CD4-positive, CD25-positive, alpha-beta regulatory T cell (primary cell): Measurements from ENCODE around the gene SERPINB10. TPM values are rescaled to one million over a fixed set of nuclear protein-coding genes. Genes with fewer than 3 reads are reported as not detected.

ENCODE experiments used
- ATAC-seq, 2 donors: fragments of 150-1000 bp; cut with Tn5 transposase; one replicate each; pipeline ENCODE4 v1.10.0; 2021; ENCODE audit warnings: low read depth in 2 of 2, moderate number of reproducible peaks in 2 of 2, moderate library complexity in 1 of 2
- DNase-seq, 3 donors: peaks; one replicate each; pipeline versions ENCODE4 v3.0.0 to v3.0.0-alpha.2; 2012 to 2022; ENCODE audit warnings: mixed read lengths in 1 of 3
- H3K27ac ChIP-seq: one replicate; pipeline ENCODE4 v1.7.0; 2013; ENCODE audit warnings: mild to moderate bottlenecking, low read length; ENCODE audit not compliant: insufficient read depth, poor library complexity, severe bottlenecking
- H3K27me3 ChIP-seq: one replicate; pipeline ENCODE4 v1.7.0; 2013; ENCODE audit warnings: low read length; ENCODE audit not compliant: control insufficient read depth, insufficient read depth
- H3K36me3 ChIP-seq: one replicate; pipeline ENCODE4 v1.7.0; 2013; ENCODE audit warnings: mild to moderate bottlenecking, low read length, moderate library complexity; ENCODE audit not compliant: control insufficient read depth, insufficient read depth
- H3K4me1 ChIP-seq: 2 replicates; pipeline ENCODE4 v1.7.0; 2013; ENCODE audit warnings: mild to moderate bottlenecking, low read length; ENCODE audit not compliant: insufficient read depth, control insufficient read depth, poor library complexity, severe bottlenecking
- H3K4me3 ChIP-seq: one replicate; pipeline ENCODE4 v1.7.0; 2013; ENCODE audit warnings: low read depth, mild to moderate bottlenecking, low read length, moderate library complexity
- H3K9me3 ChIP-seq, 2 experiments: 1 replicate in 1 of 2; 2 replicates in 1 of 2; pipeline ENCODE4 v1.7.0; 2013; ENCODE audit warnings: low read length in 2 of 2, mild to moderate bottlenecking in 1 of 2, moderate library complexity in 1 of 2; ENCODE audit not compliant: control insufficient read depth in 2 of 2
- H3K27ac Mint-ChIP-seq, 3 donors: one replicate each; pipeline ENCODE4 v1.8.0; 2020 to 2022; ENCODE audit warnings: mild to moderate bottlenecking in 3 of 3, mixed read lengths in 3 of 3, moderate library complexity in 2 of 3
- H3K27me3 Mint-ChIP-seq: one replicate; pipeline ENCODE4 v1.8.0; 2022; ENCODE audit warnings: mild to moderate bottlenecking, mixed read lengths
- H3K36me3 Mint-ChIP-seq: one replicate; pipeline ENCODE4 v1.8.0; 2020; ENCODE audit warnings: mixed read lengths
- H3K4me1 Mint-ChIP-seq, 4 donors: one replicate each; pipeline ENCODE4 v1.8.0; 2020 to 2022; ENCODE audit warnings: mixed read lengths in 4 of 4, mild to moderate bottlenecking in 1 of 4
- H3K4me3 Mint-ChIP-seq, 4 donors: one replicate each; pipeline ENCODE4 v1.8.0; 2020 to 2022; ENCODE audit warnings: mild to moderate bottlenecking in 4 of 4, mixed read lengths in 4 of 4, moderate library complexity in 3 of 4
- H3K9me3 Mint-ChIP-seq, 7 donors: one replicate each; pipeline ENCODE4 v1.8.0; 2020 to 2022; ENCODE audit warnings: mixed read lengths in 7 of 7, mild to moderate bottlenecking in 3 of 7, moderate library complexity in 2 of 7
- polyA plus RNA-seq, 4 donors: library from polyadenylated mRNA; unstranded; fragments of 300-500 nt; fragmentation: Illumina TruSeq; gene quantifications; one replicate each; pipeline ENCODE4 v1.2.3, GENCODE V29; 2021
- total RNA-seq: library from RNA; stranded (reverse); gene quantifications from one replicate; pipeline ENCODE4 v1.2.3, GENCODE V29; 2022

Gene SERPINB10
- total and polyA plus RNA-seq, 5 donors from 2014 or later: not detected

- H3K9me3 Mint-ChIP-seq: no peaks in the 10 kb centered on the region
- H3K4me1 ChIP-seq: no peaks in the 10 kb centered on the region
- no peaks in the 10 kb centered on the region for H3K36me3 ChIP-seq
- no peak overlapping the region for H3K4me3 ChIP-seq
- no peak overlapping the region for H3K4me3 Mint-ChIP-seq
- H3K9me3 ChIP-seq: no peaks in the 10 kb centered on the region
- H3K36me3 Mint-ChIP-seq: no peaks in the 10 kb centered on the region
- no peak overlapping the region for H3K27ac ChIP-seq
- H3K27ac Mint-ChIP-seq: no peak overlapping the region
- H3K27me3 Mint-ChIP-seq: peaks cover 26% of the 10 kb centered on the region
- H3K4me1 Mint-ChIP-seq: no peaks in the 10 kb centered on the region
- H3K27me3 ChIP-seq: peaks cover 2% of the 10 kb centered on the region
- no peak for ATAC-seq
- DNase-seq: no peak
Observed at GRCh38 chr18:63894106-63894772, 13.5 kb upstream of the SERPINB10 start.

GRCh38 chr18:63895190-63895589 lies 12.6 kb upstream of the SERPINB10 start:
- H3K4me3 Mint-ChIP-seq: no peak overlapping the region
- DNase-seq (no peak), ATAC-seq (no peak)
- Histone ChIP-seq H3K36me3 (no peaks in the 10 kb centered on the region), H3K27me3 (peaks cover 2% of the 10 kb centered on the region), H3K4me1 (no peaks in the 10 kb centered on the region), H3K4me3 (no peak overlapping the region), H3K27ac (no peak overlapping the region), H3K9me3 (no peaks in the 10 kb centered on the region)
- no peaks in the 10 kb centered on the region for H3K9me3 Mint-ChIP-seq
- peaks cover 21% of the 10 kb centered on the region for H3K27me3 Mint-ChIP-seq
- no peaks in the 10 kb centered on the region for H3K4me1 Mint-ChIP-seq
- no peak overlapping the region for H3K27ac Mint-ChIP-seq
- no peaks in the 10 kb centered on the region for H3K36me3 Mint-ChIP-seq

GRCh38 chr18:63897072-63897471 lies 10.7 kb upstream of the SERPINB10 start:
- no peak for ATAC-seq
- Histone ChIP-seq H3K27ac (no peak overlapping the region), H3K4me3 (no peak overlapping the region), H3K4me1 (no peaks in the 10 kb centered on the region), H3K36me3 (no peaks in the 10 kb centered on the region), H3K9me3 (no peaks in the 10 kb centered on the region), H3K27me3 (peaks cover 2% of the 10 kb centered on the region)
- Mint-ChIP-seq H3K4me3 (no peak overlapping the region), H3K9me3 (no peaks in the 10 kb centered on the region), H3K27ac (peak overlapping the region in 1 of 3 donors; percentile 16), H3K4me1 (no peaks in the 10 kb centered on the region), H3K36me3 (no peaks in the 10 kb centered on the region), H3K27me3 (peaks cover 8% of the 10 kb centered on the region)
- no peak for DNase-seq

GRCh38 chr18:63899206-63899605 lies 8.6 kb upstream of the SERPINB10 start:
- no peak for DNase-seq
- no peaks in the 10 kb centered on the region for H3K36me3 Mint-ChIP-seq
- Histone ChIP-seq H3K27me3 (peaks cover 2% of the 10 kb centered on the region), H3K4me1 (no peaks in the 10 kb centered on the region), H3K9me3 (no peaks in the 10 kb centered on the region), H3K27ac (no peak overlapping the region), H3K36me3 (no peaks in the 10 kb centered on the region), H3K4me3 (no peak overlapping the region)
- no peak for ATAC-seq
- peaks cover 9% of the 10 kb centered on the region for H3K27me3 Mint-ChIP-seq
- no peak overlapping the region for H3K27ac Mint-ChIP-seq
- H3K9me3 Mint-ChIP-seq: no peaks in the 10 kb centered on the region
- no peaks in the 10 kb centered on the region for H3K4me1 Mint-ChIP-seq
- no peak overlapping the region for H3K4me3 Mint-ChIP-seq

- ATAC-seq: no peak
- Mint-ChIP-seq H3K27me3 (peaks cover 4% of the 10 kb centered on the region), H3K27ac (peak overlapping the region in 1 of 3 donors; percentile 5), H3K36me3 (no peaks in the 10 kb centered on the region), H3K4me3 (no peak overlapping the region), H3K4me1 (no peaks in the 10 kb centered on the region), H3K9me3 (no peaks in the 10 kb centered on the region)
- Histone ChIP-seq H3K9me3 (no peaks in the 10 kb centered on the region), H3K4me3 (no peak overlapping the region), H3K27ac (no peak overlapping the region), H3K27me3 (no peaks in the 10 kb centered on the region), H3K36me3 (no peaks in the 10 kb centered on the region), H3K4me1 (no peaks in the 10 kb centered on the region)
- DNase-seq: no peak
Observed at GRCh38 chr18:63903851-63904570, 3.7 kb upstream of the SERPINB10 start.

GRCh38 chr18:63904694-63905093 lies 3.1 kb upstream of the SERPINB10 start:
- ATAC-seq: no peak
- H3K36me3 Mint-ChIP-seq: no peaks in the 10 kb centered on the region
- Histone ChIP-seq H3K4me1 (no peaks in the 10 kb centered on the region), H3K27ac (no peak overlapping the region), H3K36me3 (no peaks in the 10 kb centered on the region), H3K9me3 (no peaks in the 10 kb centered on the region), H3K27me3 (no peaks in the 10 kb centered on the region), H3K4me3 (no peak overlapping the region)
- H3K9me3 Mint-ChIP-seq: no peaks in the 10 kb centered on the region
- peaks cover 4% of the 10 kb centered on the region for H3K27me3 Mint-ChIP-seq
- H3K27ac Mint-ChIP-seq: no peak overlapping the region
- no peak for DNase-seq
- no peak overlapping the region for H3K4me3 Mint-ChIP-seq
- no peaks in the 10 kb centered on the region for H3K4me1 Mint-ChIP-seq

GRCh38 chr18:63905361-63905760 lies 2.4 kb upstream of the SERPINB10 start:
- no peaks in the 10 kb centered on the region for H3K4me1 Mint-ChIP-seq
- no peak for DNase-seq
- Histone ChIP-seq H3K36me3 (no peaks in the 10 kb centered on the region), H3K4me3 (no peak overlapping the region), H3K9me3 (no peaks in the 10 kb centered on the region), H3K27me3 (no peaks in the 10 kb centered on the region), H3K4me1 (no peaks in the 10 kb centered on the region), H3K27ac (no peak overlapping the region)
- H3K9me3 Mint-ChIP-seq: no peaks in the 10 kb centered on the region
- peaks cover 4% of the 10 kb centered on the region for H3K27me3 Mint-ChIP-seq
- H3K27ac Mint-ChIP-seq: no peak overlapping the region
- ATAC-seq: no peak
- H3K36me3 Mint-ChIP-seq: no peaks in the 10 kb centered on the region
- no peak overlapping the region for H3K4me3 Mint-ChIP-seq

- H3K27ac ChIP-seq: no peak overlapping the region
- H3K4me3 ChIP-seq: no peak overlapping the region
- Mint-ChIP-seq H3K4me1 (no peaks in the 10 kb centered on the region), H3K9me3 (no peaks in the 10 kb centered on the region), H3K27me3 (peaks cover 4% of the 10 kb centered on the region), H3K27ac (no peak overlapping the region), H3K4me3 (no peak overlapping the region), H3K36me3 (no peaks in the 10 kb centered on the region)
- DNase-seq: no peak
- H3K27me3 ChIP-seq: no peaks in the 10 kb centered on the region
- H3K4me1 ChIP-seq: no peaks in the 10 kb centered on the region
- ATAC-seq: no peak
- H3K9me3 ChIP-seq: no peaks in the 10 kb centered on the region
- no peaks in the 10 kb centered on the region for H3K36me3 ChIP-seq
Observed at GRCh38 chr18:63906056-63906455, 1.7 kb upstream of the SERPINB10 start.
